ENCODE results near the gene TNRC18. TPM values are rescaled to one million over a fixed set of nuclear protein-coding genes. Genes with fewer than 3 reads are reported as not detected.
A peak's percentile ranks its signal among the peaks of the same experiment; 100 is the strongest.

TNRC18 gene
- total RNA-seq, 4 donors from 2014 or later, result 112 to 325 (median 211) TPM

- Histone ChIP-seq H3K4me1 (peaks cover 0 to 17% (median 0%) of the 10 kb centered on the region in 4 donors), H3K36me3 (peaks cover 0 to 75% (median 0%) of the 10 kb centered on the region in 3 donors), H3K27me3 (no peaks in the 10 kb centered on the region), H3K27ac (no peak overlapping the region), H3K4me3 (no peak overlapping the region), H3K9me3 (peaks cover 0 to 2% (median 0%) of the 10 kb centered on the region in 4 donors)
- DNase-seq, result no peak
- TF ChIP-seq POLR2A (IDR thresholded peaks at IDR 0.05), result no peak
- TF ChIP-seq, protein P1, sequence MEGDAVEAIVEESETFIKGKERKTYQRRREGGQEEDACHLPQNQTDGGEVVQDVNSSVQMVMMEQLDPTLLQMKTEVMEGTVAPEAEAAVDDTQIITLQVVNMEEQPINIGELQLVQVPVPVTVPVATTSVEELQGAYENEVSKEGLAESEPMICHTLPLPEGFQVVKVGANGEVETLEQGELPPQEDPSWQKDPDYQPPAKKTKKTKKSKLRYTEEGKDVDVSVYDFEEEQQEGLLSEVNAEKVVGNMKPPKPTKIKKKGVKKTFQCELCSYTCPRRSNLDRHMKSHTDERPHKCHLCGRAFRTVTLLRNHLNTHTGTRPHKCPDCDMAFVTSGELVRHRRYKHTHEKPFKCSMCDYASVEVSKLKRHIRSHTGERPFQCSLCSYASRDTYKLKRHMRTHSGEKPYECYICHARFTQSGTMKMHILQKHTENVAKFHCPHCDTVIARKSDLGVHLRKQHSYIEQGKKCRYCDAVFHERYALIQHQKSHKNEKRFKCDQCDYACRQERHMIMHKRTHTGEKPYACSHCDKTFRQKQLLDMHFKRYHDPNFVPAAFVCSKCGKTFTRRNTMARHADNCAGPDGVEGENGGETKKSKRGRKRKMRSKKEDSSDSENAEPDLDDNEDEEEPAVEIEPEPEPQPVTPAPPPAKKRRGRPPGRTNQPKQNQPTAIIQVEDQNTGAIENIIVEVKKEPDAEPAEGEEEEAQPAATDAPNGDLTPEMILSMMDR (IDR thresholded peaks at IDR 0.05), result no peak
These were observed 74.0 kb downstream of the TNRC18 start for GRCh38 chr7:5349437-5350173.

DNA sequence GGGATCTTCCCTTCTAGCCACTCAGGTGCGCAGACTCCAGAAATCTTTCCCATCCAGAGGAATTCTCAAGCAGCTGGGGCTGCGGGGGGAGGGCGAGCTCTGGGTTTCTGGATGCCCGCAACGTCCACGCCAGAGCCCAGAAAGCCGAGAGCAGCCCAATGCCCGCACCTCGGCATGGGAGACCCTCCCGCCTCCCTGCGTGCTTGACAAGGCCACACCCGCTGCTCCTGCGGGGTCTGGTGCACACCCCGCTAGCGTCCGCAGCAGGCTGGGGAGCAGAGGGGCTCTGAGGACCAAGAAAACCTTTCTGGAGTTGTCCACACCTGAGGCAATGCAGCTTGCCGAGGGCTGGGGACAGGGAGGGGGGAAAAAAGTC is 74.6 kb downstream of the TNRC18 start:
- Histone ChIP-seq H3K4me3 (no peak overlapping the region), H3K27me3 (no peaks in the 10 kb centered on the region), H3K27ac (peak overlapping the region in 1 of 4 donors; percentile 12), H3K9me3 (peaks cover 0 to 8% (median 3%) of the 10 kb centered on the region in 4 donors), H3K36me3 (peaks cover 0 to 81% (median 0%) of the 10 kb centered on the region in 3 donors), H3K4me1 (peaks cover 0 to 11% (median 0%) of the 10 kb centered on the region in 4 donors)
- no peak for DNase-seq
- TF ChIP-seq, protein P1 (IDR thresholded peaks at IDR 0.05), result no peak
- TF ChIP-seq POLR2A (IDR thresholded peaks at IDR 0.05), result no peak

GRCh38 chr7:5348134-5349004 is 75.3 kb downstream of the TNRC18 start:
- TF ChIP-seq, protein P1 (IDR thresholded peaks at IDR 0.05), result no peak
- no peak for TF ChIP-seq POLR2A (IDR thresholded peaks at IDR 0.05)
- H3K9me3 ChIP-seq, result peaks cover 0 to 10% (median 3%) of the 10 kb centered on the region in 4 donors
- no peak overlapping the region for H3K27ac ChIP-seq
- no peak for DNase-seq
- H3K36me3 ChIP-seq, result peaks cover 0 to 87% (median 0%) of the 10 kb centered on the region in 3 donors
- no peak overlapping the region for H3K4me3 ChIP-seq
- peaks cover 0 to 5% (median 0%) of the 10 kb centered on the region in 4 donors for H3K4me1 ChIP-seq
- no peaks in the 10 kb centered on the region for H3K27me3 ChIP-seq

GRCh38 chr7:5345671-5346070 is 78.0 kb downstream of the TNRC18 start:
- Histone ChIP-seq H3K27me3 (no peaks in the 10 kb centered on the region), H3K4me3 (no peak overlapping the region), H3K4me1 (no peaks in the 10 kb centered on the region), H3K9me3 (peaks cover 0 to 10% (median 3%) of the 10 kb centered on the region in 4 donors), H3K27ac (no peak overlapping the region), H3K36me3 (peaks cover 0 to 88% (median 0%) of the 10 kb centered on the region in 3 donors)
- DNase-seq, result no peak
- no peak for TF ChIP-seq POLR2A (IDR thresholded peaks at IDR 0.05)
- TF ChIP-seq, protein P1 (IDR thresholded peaks at IDR 0.05), result no peak

DNA sequence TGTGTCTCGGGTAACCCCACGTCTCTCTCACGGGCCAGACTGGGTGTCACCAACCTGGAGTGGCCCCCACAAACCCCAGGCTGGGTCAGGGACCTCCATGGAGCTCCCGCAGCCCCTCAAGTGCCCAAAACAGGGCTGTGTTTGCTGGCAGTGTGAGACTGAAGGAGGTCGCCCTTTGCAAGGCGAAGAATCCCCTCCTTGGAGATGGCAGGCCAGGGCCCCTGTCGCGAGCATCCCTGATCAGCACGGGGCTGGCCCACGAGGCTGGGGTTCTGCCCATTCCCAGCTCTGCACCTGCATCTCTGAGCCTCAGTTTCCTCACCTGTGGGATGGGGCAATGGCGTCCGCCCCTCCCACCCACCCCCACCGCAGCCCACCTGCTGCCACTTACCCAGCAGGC is 78.5 kb downstream of the TNRC18 start:
- Histone ChIP-seq H3K27ac (no peak overlapping the region), H3K36me3 (peaks cover 0 to 90% (median 0%) of the 10 kb centered on the region in 3 donors), H3K9me3 (peaks cover 0 to 10% (median 3%) of the 10 kb centered on the region in 4 donors), H3K4me1 (no peaks in the 10 kb centered on the region), H3K4me3 (no peak overlapping the region), H3K27me3 (no peaks in the 10 kb centered on the region)
- DNase-seq, result no peak
- TF ChIP-seq, protein P1 (IDR thresholded peaks at IDR 0.05), result no peak
- no peak for TF ChIP-seq POLR2A (IDR thresholded peaks at IDR 0.05)

Measured in Peyer's patch (tissue), 4 donors.